DMS 273 (cell line): ENCODE data around the gene RXFP3.
"Not testable (repeated sequence)": the region's sequence is repeated elsewhere in the genome, so short reads cannot be mapped to it uniquely, and the experiment has no call there.

Experiments
- DNase-seq: peaks from one replicate; lab custom pipeline; 2025; ENCODE audit not compliant: unreplicated experiment; lab: John Stamatoyannopoulos, UW

Gene RXFP3

DNA sequence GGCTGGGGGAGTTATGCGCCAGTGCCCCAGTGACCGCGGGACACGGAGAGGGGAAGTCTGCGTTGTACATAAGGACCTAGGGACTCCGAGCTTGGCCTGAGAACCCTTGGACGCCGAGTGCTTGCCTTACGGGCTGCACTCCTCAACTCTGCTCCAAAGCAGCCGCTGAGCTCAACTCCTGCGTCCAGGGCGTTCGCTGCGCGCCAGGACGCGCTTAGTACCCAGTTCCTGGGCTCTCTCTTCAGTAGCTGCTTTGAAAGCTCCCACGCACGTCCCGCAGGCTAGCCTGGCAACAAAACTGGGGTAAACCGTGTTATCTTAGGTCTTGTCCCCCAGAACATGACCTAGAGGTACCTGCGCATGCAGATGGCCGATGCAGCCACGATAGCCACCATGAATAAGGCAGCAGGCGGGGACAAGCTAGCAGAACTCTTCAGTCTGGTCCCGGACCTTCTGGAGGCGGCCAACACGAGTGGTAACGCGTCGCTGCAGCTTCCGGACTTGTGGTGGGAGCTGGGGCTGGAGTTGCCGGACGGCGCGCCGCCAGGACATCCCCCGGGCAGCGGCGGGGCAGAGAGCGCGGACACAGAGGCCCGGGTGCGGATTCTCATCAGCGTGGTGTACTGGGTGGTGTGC lies at the start of gene RXFP3:
Gene RXFP3 (plus strand): TSS at position 6 of the 636 bp plus-strand sequence. CDS start 355 bp downstream, at position 361.
- peak; percentile 37 for DNase-seq

DNA sequence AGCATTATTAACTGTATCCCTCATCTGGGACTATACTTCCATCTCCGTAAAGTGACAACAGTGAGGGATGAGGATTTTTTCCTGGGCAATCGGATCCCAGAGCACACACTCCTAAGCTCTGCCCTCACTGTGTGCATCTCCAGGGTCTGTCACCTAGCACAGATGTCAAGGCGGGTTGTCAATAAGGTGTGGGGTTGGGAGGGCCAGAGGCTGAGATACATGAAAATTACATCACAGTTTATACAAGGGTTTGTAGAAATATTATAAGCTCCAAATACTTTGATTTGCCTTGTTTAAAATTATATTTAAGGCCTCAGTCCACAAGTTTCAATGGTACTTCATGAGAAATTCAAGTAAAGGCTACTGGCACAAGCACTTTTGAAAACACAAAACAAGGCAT lies 48.9 kb upstream of the RXFP3 start:
- no peak for DNase-seq

DNA sequence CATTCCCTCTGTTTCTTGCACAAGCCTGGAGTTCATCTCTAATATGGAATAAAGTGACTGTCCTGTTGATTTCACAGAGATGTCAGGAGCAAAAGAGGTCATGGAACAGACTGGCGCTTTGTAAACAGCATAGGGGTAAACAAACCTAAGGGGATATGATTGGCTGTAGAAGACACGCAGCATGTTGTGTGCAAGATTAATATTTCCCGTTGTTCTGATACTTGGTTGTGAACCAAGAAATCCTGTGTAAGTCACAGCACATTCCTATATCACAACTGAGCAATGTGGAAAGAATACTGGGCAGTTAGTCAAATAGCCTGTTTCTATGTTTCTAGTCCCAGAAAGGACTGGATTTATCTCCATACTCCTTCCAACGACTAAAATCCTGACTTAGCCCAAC lies 47.6 kb upstream of the RXFP3 start:
- DNase-seq: no peak

GRCh38 chr5:33890131-33891032 lies 45.8 kb upstream of the RXFP3 start:
- no peak for DNase-seq

GRCh38 chr5:33891446-33891787 lies 44.8 kb upstream of the RXFP3 start:
- DNase-seq: no peak

GRCh38 chr5:33891788-33892619 lies 44.2 kb upstream of the RXFP3 start, which contains the start of gene ADAMTS12:
Gene ADAMTS12, minus strand, starts transcription at chr5:33891990. Its CDS starts 134 bp downstream, at chr5:33891856.
- DNase-seq: no peak

GRCh38 chr5:33892620-33893137 lies 43.5 kb upstream of the RXFP3 start:
- no peak for DNase-seq

DNA sequence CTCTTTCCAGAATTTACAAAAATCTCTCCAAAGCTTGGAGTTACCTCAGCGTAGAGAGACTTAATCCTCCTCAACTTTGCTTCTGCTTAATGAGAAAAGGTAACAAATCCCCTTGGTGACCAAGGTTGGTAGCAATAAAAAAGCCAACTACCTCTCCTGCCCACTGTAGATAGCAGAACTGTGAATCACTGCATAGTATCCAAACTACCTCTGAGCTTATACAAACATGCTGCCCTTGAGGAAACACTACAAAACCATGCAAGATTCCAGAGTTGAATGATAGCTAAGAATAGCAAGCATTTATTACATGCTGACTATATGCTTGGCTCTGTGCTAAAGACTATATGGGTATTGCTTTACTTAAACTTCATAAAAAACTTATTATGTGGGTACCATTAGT lies 41.6 kb upstream of the RXFP3 start:
- DNase-seq: no peak

- DNase-seq: no peak
Measured at GRCh38 chr5:33901156-33901555, 35.0 kb upstream of the RXFP3 start.

DNA sequence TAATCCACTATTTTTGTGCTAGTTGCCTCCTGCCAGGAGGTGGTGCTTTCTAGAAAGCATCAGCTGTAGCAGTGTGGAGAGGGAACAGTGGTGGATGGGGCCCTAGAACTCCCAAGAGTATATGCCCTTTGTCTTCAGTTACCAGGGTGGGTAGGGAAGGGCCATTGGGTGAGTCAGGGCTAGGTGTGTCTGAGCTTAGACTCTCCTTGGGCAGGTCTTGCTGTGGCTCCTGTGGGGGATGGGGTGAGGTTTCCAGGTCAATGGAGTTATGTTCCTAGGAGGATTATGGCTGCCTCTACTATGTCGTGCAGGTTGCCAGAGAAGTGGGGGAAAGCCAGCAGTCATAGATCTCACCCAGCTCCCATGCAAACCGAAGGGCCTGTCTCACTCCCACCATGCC lies 33.1 kb upstream of the RXFP3 start:
- DNase-seq: no peak

DNA sequence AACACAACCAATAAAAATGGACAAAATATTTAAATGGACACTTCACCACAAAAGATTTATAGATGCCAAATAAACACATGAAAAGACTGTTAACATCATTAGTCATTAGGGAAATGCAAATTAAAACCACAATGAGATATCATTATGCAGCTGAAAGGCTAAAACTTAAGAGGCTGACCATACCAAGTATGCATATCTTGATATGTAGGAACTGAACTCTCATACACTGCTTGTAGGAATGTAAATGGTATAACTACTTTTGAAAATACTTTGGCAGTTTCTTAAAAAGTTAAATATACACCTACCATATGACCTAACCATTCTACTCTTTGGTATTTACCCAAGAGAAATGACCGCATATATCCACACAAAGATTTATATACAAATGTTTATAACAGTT lies 30.8 kb upstream of the RXFP3 start:
- DNase-seq: no peak

DNA sequence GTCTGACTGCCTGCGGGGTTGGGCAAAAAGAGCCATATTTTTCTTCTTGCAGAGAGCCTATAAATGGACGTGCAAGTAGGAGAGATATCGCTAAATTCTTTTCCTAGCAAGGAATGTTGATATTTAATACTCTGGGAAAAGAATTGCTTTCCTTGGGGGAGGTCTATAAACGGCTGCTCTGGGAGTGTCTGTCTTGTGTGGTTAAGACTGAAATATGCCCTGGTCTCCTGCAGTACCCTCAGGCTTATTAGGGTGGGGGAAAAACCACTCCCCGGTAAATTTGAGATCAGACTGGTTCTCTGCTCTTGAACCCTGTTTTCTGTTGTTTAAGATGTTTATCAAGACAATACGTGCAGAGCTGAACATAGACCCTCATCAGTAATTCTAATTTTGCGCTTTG lies 29.9 kb upstream of the RXFP3 start:
- DNase-seq: peak; percentile 1

- DNase-seq: not testable (repeated sequence)
Measured at GRCh38 chr5:33914844-33915243, 21.3 kb upstream of the RXFP3 start.

DNA sequence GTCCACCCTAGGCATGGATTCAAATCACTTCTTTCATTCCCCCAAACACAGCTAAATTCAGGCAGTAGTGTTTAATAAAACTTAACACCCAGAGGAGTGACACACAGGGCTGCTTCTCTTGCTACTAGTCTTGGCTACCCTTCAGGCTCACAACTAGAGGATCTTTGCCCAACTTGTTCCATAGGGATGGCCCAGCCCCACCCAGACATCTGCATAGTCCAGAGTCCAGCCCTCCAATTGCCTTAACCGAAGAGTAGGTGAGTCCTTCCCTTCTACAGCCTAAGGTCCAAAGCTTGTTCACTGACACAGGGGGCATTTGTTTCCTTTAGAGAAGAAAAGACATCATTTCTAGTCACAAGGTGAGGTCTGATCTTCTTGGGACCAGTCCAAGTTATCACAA lies 15.2 kb upstream of the RXFP3 start:
- DNase-seq: no peak

- no peak for DNase-seq
Measured at GRCh38 chr5:33925278-33925677, 10.9 kb upstream of the RXFP3 start.

GRCh38 chr5:33927685-33928084 lies 8.5 kb upstream of the RXFP3 start:
- DNase-seq: no peak

- DNase-seq: no peak
Measured at GRCh38 chr5:33928283-33928682, 7.9 kb upstream of the RXFP3 start.

GRCh38 chr5:33929925-33930690 lies 6.1 kb upstream of the RXFP3 start:
- no peak for DNase-seq

DNA sequence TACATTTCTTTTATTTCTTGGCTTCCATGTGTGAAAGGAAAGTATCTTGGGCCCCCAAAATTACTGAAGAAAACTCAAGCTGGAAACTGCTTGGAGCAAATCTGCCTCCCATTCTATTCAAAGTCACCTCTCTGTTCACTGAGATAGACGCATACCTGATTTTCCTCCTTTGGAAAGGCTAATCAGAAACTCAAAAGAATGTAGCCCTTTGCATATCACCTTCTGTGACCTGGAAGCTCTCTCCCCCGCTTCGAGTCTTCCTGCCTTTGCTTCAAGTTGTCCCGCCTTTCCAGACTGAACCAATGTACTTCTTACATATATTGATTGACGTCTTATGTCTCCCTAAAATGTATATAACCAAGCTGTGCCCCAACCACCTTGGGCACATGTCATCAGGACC lies 5.0 kb upstream of the RXFP3 start:
- DNase-seq: no peak

- no peak for DNase-seq
Measured at GRCh38 chr5:33933723-33934169, 2.4 kb upstream of the RXFP3 start.
